Natural killer cell treated with Interleukin-12 subunit alpha and Interleukin-12 subunit beta and Interleukin-15 and Interleukin-18, amount 100 ng/mL, for 72 hours (primary cell): Measurements from ENCODE around the gene CHMP5. TPM values are rescaled to one million over a fixed set of nuclear protein-coding genes. Genes with fewer than 3 reads are reported as not detected.

Experiments used
- ATAC-seq, 2 donors: fragments of 150-1000 bp; cut with Tn5 transposase in 1 of 2; sonication (Bioruptor Pico), chemical (Tn5 transposase) in 1 of 2; 2 replicates each; pipeline ENCODE4 v1.10.0; 2021
- DNase-seq: peaks from one replicate; pipeline ENCODE4 v3.0.0; 2022; ENCODE audit warnings: low spot score
- H3K27ac Mint-ChIP-seq, 2 donors: 1 replicate in 1 of 2; 2 replicates in 1 of 2; pipeline ENCODE4 v1.8.0; 2022; ENCODE audit warnings: mixed read lengths in 2 of 2, mild to moderate bottlenecking in 1 of 2, moderate library complexity in 1 of 2
- H3K27me3 Mint-ChIP-seq, 2 donors: 1 replicate in 1 of 2; 2 replicates in 1 of 2; pipeline ENCODE4 v1.8.0; 2022; ENCODE audit warnings: mixed read lengths in 2 of 2
- H3K36me3 Mint-ChIP-seq: one replicate; pipeline ENCODE4 v1.8.0; 2022; ENCODE audit warnings: mixed read lengths
- H3K4me1 Mint-ChIP-seq, 2 donors: 1 replicate in 1 of 2; 2 replicates in 1 of 2; pipeline ENCODE4 v1.8.0; 2022; ENCODE audit warnings: low read depth in 2 of 2, mixed read lengths in 2 of 2, mild to moderate bottlenecking in 1 of 2
- H3K4me3 Mint-ChIP-seq: one replicate; pipeline ENCODE4 v1.8.0; 2022; ENCODE audit warnings: mixed read lengths
- H3K9me3 Mint-ChIP-seq: 2 replicates; pipeline ENCODE4 v1.8.0; 2022; ENCODE audit warnings: mixed read lengths
- total RNA-seq, 2 donors: library from RNA; stranded (reverse); gene quantifications; one replicate each; pipeline ENCODE4 v1.2.3, GENCODE V29; 2022

CHMP5 gene
- 10 to 100 TPM; 40.8 to 63.2 TPM for total RNA-seq

DNA sequence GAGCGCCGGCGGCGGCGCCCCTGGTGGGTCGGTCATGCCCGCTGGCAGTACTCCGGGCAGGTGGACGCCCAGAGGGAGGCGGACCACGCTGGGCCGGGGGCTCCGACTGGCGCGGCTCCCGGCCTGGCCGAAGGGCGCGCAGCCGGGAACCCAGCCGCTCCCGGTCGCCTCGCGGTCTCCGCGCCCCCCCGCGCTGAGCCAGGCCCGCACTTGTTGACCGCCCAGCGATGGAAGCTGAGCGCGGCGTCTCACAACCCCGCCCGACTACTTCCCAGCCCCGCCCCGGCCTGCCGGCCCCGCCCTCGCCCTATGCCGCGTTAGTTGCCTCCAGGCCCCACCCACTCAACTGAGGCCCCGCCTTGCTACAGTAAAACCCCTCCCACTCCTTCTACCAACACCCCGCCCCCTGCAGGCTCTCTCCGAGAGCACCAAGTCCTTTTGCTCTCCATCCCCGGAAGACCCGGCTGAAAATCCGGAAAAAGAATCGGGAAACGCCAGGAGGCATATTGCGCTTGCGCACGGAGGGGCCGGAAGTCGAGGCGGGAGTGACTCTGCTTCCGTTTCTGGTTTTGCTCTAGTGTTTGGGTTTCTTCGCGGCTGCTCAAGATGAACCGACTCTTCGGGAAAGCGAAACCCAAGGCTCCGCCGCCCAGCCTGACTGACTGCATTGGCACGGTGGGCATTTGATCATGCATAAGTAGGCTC is at the start of gene CHMP5, which contains the start of gene BAG1:
Gene CHMP5, plus strand, starts transcription at position 577 of the 705 bp plus-strand sequence. Its CDS starts 30 bp downstream, at position 607.
Gene BAG1, minus strand, starts transcription at position 236 of the 705 bp plus-strand sequence.
- no peaks in the 10 kb centered on the region for H3K27me3 Mint-ChIP-seq

DNA sequence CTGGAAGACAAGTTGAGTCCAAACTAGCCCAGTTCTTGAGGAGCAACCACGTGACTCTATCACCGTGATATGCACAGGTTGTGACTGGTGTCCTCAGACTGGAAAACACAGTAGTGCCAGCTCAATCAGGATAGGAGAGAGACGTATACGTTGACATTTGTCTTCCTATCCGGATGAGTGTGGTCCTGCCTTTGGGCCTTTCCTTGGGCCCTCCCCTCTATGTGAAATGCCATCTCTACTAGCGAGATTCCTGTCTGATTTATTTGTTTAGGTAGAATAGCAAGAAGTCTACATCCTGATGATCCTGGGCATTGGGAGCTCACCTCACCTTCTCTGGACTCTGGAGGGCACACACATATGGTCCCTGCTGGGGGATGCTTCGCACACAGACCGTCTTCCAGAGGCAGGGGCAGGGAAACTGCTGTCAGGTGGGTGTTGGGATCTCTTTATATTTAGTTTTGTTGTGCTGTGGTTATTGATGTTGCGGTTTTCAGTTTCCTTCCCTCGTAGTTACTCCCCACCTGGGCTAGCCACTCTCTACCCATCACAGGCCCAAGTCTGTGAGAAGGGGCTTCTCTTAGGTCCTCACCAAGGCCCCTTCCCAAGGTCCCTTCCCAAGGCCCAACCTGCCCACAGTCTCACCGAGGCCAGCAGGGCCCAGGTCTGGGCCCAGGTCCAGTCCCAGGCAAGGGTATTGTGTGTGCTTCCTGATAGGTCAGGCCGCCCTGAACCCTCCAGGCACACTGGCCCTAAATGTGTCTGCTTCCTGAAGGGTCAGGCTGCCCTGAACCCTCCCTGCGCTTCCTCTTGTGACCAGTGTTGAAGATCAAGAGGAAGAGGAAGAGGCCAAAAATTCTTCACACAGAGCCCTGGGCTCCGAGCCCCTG is 43.9 kb upstream of the CHMP5 start:
- Mint-ChIP-seq H3K4me1 (peaks cover 9 to 12% of the 10 kb centered on the region in 2 donors), H3K4me3 (no peak overlapping the region), H3K36me3 (no peaks in the 10 kb centered on the region), H3K27ac (peak overlapping the region in 1 of 2 donors; percentile 38), H3K9me3 (no peaks in the 10 kb centered on the region), H3K27me3 (peaks cover 0 to 3% of the 10 kb centered on the region in 2 donors)
- ATAC-seq (peak; percentile 24 to 27), DNase-seq (no peak)

More for the DNA sequence above, at the start of gene CHMP5, which contains the start of gene BAG1:
- ATAC-seq, result peak; percentile 97 to 98
- Mint-ChIP-seq H3K4me3 (peak within 1 kb of the TSS; percentile 99), H3K9me3 (no peaks in the 10 kb centered on the region), H3K36me3 (peaks cover 42% of the 10 kb centered on the region), H3K4me1 (peaks cover 37 to 46% of the 10 kb centered on the region in 2 donors), H3K27ac (peak within 1 kb of the TSS; percentile 95 to 98)
- DNase-seq, result peak; percentile 99

DNA sequence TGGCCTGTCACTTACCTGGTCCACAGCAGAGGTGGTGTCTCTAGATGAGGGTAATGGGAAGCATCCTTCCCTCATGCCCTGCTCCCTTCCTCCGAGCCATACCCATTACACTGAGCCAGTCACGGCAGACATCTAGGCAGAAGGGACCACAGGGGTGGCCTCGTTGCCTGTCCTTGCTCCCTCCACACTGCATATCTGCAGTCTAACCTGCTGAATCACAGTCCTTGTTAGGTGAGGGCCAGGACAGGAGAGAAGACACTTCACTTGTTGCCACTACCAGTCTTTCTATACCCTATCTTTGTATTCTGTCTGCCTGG is 43.3 kb upstream of the CHMP5 start:
- H3K27ac Mint-ChIP-seq, result no peak overlapping the region
- peak; percentile 43 to 45 for ATAC-seq
- no peaks in the 10 kb centered on the region for H3K9me3 Mint-ChIP-seq
- no peak for DNase-seq
- H3K4me3 Mint-ChIP-seq, result no peak overlapping the region
- H3K36me3 Mint-ChIP-seq, result no peaks in the 10 kb centered on the region
- H3K4me1 Mint-ChIP-seq, result peaks cover 11 to 13% of the 10 kb centered on the region in 2 donors
- peaks cover 0 to 3% of the 10 kb centered on the region in 2 donors for H3K27me3 Mint-ChIP-seq

DNA sequence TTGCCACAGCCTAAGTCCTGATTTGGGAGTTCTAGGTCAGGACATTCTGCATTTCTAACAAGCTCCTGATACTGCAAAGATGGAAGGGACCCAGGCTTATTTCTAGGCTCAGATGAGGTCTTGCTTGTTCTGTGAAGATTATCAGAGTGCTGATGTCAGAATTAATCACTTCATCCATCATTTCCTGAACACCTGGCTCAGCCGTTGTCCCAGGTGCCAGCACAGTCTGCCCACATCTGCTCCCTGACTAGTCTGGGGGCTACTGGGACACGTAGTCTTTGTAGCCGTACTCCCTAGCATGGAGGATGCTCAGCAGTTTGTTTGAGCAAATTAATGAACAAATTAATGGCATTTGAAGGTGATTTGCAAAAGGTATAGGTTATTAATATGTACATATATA is 42.8 kb upstream of the CHMP5 start:
- no peak overlapping the region for H3K27ac Mint-ChIP-seq
- H3K27me3 Mint-ChIP-seq, result peaks cover 0 to 3% of the 10 kb centered on the region in 2 donors
- H3K36me3 Mint-ChIP-seq, result no peaks in the 10 kb centered on the region

DNA sequence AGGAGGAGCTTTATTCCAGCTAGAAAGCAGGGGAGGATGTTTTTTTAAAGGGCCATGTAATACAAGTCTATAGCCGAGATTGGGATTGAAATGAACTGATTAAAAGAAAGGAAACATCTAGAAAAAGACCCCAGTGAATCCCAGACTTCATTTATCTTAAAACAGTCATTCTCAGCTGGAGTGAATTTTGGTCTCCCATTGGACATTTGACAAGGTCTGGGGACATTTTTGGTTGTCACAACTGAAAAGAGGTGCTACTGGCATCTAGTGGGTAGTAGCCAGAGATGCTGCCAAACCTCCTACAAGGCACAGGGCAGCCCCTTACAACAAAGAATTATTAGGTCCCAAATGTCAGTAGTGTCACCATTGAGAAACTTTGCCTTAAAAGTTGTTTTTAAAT is 41.2 kb upstream of the CHMP5 start:
- Mint-ChIP-seq H3K27ac (no peak overlapping the region), H3K4me1 (peaks cover 11 to 17% of the 10 kb centered on the region in 2 donors), H3K4me3 (no peak overlapping the region), H3K9me3 (no peaks in the 10 kb centered on the region), H3K36me3 (no peaks in the 10 kb centered on the region), H3K27me3 (no peaks in the 10 kb centered on the region)
- DNase-seq (no peak), ATAC-seq (no peak)

More for the DNA sequence above, 42.8 kb upstream of the CHMP5 start:
- no peak overlapping the region for H3K4me3 Mint-ChIP-seq
- DNase-seq (no peak), ATAC-seq (no peak)
- peaks cover 11 to 15% of the 10 kb centered on the region in 2 donors for H3K4me1 Mint-ChIP-seq
- H3K9me3 Mint-ChIP-seq, result no peaks in the 10 kb centered on the region

DNA sequence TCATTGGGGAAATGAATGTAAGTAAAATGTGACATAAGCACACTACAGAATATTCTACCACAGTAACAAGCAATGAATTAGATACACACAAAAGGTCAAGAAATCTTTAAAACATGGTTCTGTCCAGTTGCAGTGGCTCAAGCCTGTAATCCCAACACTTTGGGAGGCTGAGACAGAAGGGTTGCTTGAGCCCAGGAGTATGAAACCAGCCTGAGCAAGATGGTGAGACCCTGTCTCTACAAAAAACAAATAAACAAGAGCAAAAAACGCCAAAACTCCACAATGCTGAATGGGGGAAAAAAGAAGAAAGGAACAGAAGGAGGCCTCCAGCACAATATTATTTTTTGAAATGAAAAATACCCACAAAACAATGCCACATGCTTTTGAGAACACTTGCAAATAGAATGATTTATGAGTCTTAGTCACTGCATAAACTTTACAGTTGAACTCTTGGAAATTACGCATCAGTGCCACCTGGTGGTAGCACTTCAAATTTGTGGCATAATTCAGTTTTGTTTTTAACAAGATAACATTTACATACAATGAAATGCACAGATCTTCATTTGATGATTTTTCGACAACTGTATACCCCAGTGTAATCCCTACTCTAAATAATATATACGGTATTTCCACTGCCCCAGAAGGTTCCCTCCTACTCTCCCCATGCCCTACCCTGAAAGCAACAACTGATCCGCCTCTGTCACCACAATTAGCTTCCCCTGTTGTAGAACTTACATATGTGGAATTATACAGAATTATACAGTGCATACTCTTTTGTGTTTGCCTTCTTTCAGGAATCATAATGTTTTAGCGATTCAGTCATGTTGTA is 39.3 kb upstream of the CHMP5 start:
- DNase-seq, result peak; percentile 75
- no peak overlapping the region for H3K4me3 Mint-ChIP-seq
- no peaks in the 10 kb centered on the region for H3K36me3 Mint-ChIP-seq
- no peaks in the 10 kb centered on the region for H3K27me3 Mint-ChIP-seq
- H3K27ac Mint-ChIP-seq, result peak overlapping the region in 1 of 2 donors; percentile 7
- peaks cover 11 to 17% of the 10 kb centered on the region in 2 donors for H3K4me1 Mint-ChIP-seq
- no peaks in the 10 kb centered on the region for H3K9me3 Mint-ChIP-seq
- ATAC-seq, result peak in 1 of 2 donors; percentile 64

DNA sequence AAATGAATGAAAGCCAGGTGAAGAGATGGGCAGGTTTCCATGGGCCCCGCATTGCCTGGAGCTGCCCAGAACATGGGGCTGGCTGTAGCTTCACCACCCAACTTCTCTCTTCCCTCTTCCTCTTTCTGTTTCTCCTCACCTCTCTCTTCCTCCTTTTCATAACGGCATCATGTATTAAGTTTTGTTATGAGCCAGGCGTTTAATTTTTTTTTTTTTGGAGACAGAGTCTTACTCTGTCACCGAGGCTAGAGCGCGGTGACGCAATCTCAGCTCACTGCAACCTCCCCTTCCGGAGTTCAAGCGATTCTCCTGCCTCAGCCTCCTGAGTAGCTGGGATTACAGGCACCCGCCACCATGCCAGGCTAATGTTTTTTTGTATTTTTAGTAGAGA is 37.8 kb upstream of the CHMP5 start:
- H3K9me3 Mint-ChIP-seq, result no peaks in the 10 kb centered on the region
- DNase-seq, result no peak
- no peaks in the 10 kb centered on the region for H3K27me3 Mint-ChIP-seq
- H3K4me3 Mint-ChIP-seq, result peak overlapping the region; percentile 23
- ATAC-seq, result peak; percentile 51 to 78
- H3K4me1 Mint-ChIP-seq, result peaks cover 11 to 13% of the 10 kb centered on the region in 2 donors
- no peaks in the 10 kb centered on the region for H3K36me3 Mint-ChIP-seq
- peak overlapping the region in 1 of 2 donors; percentile 77 for H3K27ac Mint-ChIP-seq

DNA sequence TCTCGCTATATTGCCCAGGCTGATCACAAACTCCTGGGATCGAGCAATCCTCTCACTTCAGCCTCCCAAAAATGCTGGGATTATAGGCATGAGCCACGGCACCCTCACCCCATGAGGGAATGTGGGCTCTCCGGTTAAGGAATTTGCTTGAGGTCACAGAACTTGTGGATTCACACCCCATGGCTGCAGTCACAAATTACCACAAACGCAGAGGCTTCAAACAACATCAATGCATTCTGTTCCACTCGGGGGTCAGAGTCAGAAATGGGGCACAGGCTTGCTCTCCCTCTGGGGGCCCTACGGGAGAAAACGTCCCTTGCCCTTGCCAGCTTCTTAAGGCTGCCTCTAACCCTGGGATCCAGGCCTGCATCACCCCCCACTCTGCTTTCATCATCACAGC is 37.1 kb upstream of the CHMP5 start:
- Mint-ChIP-seq H3K4me3 (no peak overlapping the region), H3K27ac (no peak overlapping the region), H3K27me3 (peaks cover 0 to 3% of the 10 kb centered on the region in 2 donors), H3K9me3 (no peaks in the 10 kb centered on the region), H3K36me3 (no peaks in the 10 kb centered on the region), H3K4me1 (peaks cover 11 to 13% of the 10 kb centered on the region in 2 donors)
- no peak for ATAC-seq
- DNase-seq, result no peak

DNA sequence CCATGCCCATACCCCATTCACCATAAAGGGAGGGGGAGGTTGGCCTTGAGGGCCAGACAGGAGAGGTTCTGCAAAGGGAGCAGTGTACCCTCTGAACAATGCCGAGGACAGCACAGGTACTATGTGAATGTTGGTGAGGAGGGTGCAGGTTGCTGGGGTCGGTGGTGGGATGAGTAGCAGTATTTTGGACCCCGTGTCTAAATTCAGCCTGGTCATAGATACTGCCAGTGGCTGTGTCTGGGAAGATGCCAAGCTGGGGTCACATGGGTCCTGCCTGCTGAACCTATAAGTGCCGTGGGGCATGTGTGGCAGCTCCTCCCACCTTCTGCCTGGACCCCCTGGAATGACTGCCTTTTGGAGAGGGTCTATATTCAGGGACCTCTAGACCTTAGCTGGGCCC is 36.2 kb upstream of the CHMP5 start:
- no peaks in the 10 kb centered on the region for H3K36me3 Mint-ChIP-seq
- no peak overlapping the region for H3K27ac Mint-ChIP-seq
- peaks cover 11 to 13% of the 10 kb centered on the region in 2 donors for H3K4me1 Mint-ChIP-seq
- H3K27me3 Mint-ChIP-seq, result peaks cover 3 to 8% of the 10 kb centered on the region in 2 donors
- DNase-seq (no peak), ATAC-seq (no peak)
- no peaks in the 10 kb centered on the region for H3K9me3 Mint-ChIP-seq
- H3K4me3 Mint-ChIP-seq, result no peak overlapping the region

DNA sequence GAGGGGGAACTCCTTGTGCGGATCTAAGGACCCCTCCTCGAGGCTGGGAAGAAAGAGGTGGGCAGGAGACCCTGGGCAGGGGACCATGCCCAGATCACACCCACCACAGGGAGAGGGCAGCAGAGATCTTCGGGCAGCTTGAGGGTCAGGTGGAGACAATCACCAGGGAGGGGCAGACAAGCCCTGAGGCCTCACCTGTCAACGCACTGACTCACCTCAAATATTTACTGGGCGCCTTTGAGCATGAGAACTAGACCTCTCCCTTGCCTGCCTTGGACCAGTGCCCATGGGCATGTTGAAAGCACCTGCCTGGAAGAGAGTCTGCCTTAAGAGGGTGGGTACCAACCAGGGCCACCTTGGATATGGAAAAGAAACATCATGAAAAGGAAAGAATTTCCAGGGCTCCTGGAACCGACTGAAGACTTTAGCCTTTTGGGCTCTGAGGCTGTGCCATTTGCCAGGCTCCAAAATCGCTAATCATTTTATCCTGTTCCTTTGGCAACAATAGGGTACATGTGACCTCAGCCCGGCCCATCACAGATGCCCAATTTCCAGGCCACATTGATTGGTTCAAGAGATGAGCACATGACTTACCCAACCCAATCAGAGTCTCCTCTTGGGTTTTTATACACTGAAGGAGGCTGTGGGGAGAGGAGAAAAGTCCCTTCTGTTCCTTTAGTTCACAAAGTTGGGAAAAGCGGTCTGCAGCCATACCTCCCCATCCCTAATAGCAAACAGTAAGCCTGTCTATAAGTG is 35.3 kb upstream of the CHMP5 start:
- no peak for DNase-seq
- H3K27ac Mint-ChIP-seq, result no peak overlapping the region
- H3K9me3 Mint-ChIP-seq, result no peaks in the 10 kb centered on the region
- H3K36me3 Mint-ChIP-seq, result no peaks in the 10 kb centered on the region
- H3K4me1 Mint-ChIP-seq, result peaks cover 11 to 13% of the 10 kb centered on the region in 2 donors
- H3K27me3 Mint-ChIP-seq, result peaks cover 3 to 8% of the 10 kb centered on the region in 2 donors
- ATAC-seq, result no peak
- H3K4me3 Mint-ChIP-seq, result no peak overlapping the region

DNA sequence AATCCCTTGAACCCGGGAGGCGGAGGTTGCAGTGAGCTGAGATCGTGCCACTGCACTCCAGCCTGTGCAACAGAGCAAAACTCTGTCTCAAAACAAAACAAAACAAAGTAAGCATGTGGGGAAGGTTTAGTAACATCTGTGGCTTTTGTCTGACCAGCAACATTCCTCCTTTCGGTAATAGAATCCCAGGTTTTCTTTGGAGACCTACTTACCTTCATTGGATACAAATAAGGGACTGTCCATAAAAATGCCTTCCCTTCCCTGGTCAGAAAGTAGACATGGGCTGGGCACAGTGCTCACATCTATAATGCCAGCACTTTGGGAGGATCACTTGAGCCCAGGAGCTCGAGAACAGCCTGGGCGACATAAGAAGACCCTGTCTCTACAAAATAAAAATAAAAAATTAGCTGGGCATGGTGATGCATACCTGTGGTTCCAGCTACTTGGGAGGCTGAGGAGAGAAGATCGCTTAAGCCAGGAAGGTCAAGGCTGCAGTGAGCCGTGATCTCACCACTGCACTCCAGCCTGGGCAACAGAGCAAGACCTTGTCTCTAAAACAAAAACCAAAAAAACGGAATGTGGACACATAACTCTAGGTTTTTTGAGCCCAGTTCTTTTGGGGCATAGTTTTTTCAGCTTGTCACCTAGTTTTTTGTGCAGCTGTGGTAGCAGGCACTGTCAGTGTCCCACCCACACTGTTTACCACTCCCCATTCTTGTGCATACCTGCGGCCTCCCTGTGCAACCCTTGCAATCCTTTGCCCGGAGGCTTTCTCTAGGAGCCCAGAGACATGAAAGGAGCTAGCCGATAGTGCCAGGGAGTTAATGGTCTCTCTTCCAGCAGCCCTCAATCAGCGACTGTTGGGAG is 33.9 kb upstream of the CHMP5 start:
- DNase-seq, result no peak
- no peaks in the 10 kb centered on the region for H3K36me3 Mint-ChIP-seq
- peaks cover 2 to 4% of the 10 kb centered on the region in 2 donors for H3K4me1 Mint-ChIP-seq
- peaks cover 8 to 15% of the 10 kb centered on the region in 2 donors for H3K27me3 Mint-ChIP-seq
- no peak overlapping the region for H3K4me3 Mint-ChIP-seq
- H3K27ac Mint-ChIP-seq, result no peak overlapping the region
- no peaks in the 10 kb centered on the region for H3K9me3 Mint-ChIP-seq
- no peak for ATAC-seq

DNA sequence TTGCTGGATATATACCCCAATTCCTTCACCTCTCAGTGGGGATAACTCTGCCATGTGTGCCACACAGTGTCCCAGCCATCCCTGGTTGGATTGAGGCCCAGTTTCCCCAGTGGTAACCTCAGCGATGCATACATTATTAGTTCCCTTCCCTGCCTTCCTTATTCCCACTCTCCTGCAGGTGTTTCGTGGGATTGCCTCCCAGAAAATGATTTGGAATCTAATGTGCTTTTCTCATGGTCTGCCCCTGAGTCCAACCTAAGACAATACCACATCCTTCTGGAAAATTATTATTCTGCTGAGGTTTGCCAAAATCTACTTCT is 33.3 kb upstream of the CHMP5 start:
- H3K4me1 Mint-ChIP-seq, result peaks cover 0 to 4% of the 10 kb centered on the region in 2 donors
- no peak overlapping the region for H3K27ac Mint-ChIP-seq
- H3K36me3 Mint-ChIP-seq, result no peaks in the 10 kb centered on the region
- no peak overlapping the region for H3K4me3 Mint-ChIP-seq
- H3K9me3 Mint-ChIP-seq, result no peaks in the 10 kb centered on the region
- H3K27me3 Mint-ChIP-seq, result peaks cover 10 to 16% of the 10 kb centered on the region in 2 donors
- DNase-seq, result no peak
- ATAC-seq, result no peak
